M059J (cell line): ENCODE measurements around the gene EBLN2. TPM values are rescaled to one million over a fixed set of nuclear protein-coding genes. Genes with fewer than 3 reads are reported as not detected.
"Not testable (repeated sequence)": the region's sequence is repeated elsewhere in the genome, so short reads cannot be mapped to it uniquely, and the experiment has no call there.

ENCODE experiments used
- DNase-seq: peaks from one replicate; pipeline ENCODE4 v3.0.0-alpha.2; 2012; ENCODE audit warnings: low read depth
- total RNA-seq: library from RNA; depleted of rRNA; stranded (reverse); fragments of >200 nt; shearing (Covaris generic); gene quantifications from 2 replicates; pipeline ENCODE4 v1.2.3, GENCODE V29; 2014

Gene EBLN2
- total RNA-seq, 1 experiment from 2014 or later: 0.54 TPM

- no peak for DNase-seq
These were observed 1.1 kb upstream of the EBLN2 start for GRCh38 chr3:73060302-73060723.

GRCh38 chr3:73066243-73066642 is 4.8 kb downstream of the EBLN2 start:
- DNase-seq: not testable (repeated sequence)

GRCh38 chr3:73068419-73068818 is 7.0 kb downstream of the EBLN2 start:
- no peak for DNase-seq

- DNase-seq: no peak
These were observed 7.7 kb downstream of the EBLN2 start for GRCh38 chr3:73069187-73069586.

- no peak for DNase-seq
These were observed 8.5 kb downstream of the EBLN2 start for GRCh38 chr3:73069775-73070444.

- peak; percentile 1 for DNase-seq
These were observed 9.5 kb downstream of the EBLN2 start for GRCh38 chr3:73070675-73071575.

GRCh38 chr3:73071952-73072351 is 10.5 kb downstream of the EBLN2 start:
- no peak for DNase-seq

GRCh38 chr3:73072634-73073033 is 11.2 kb downstream of the EBLN2 start:
- DNase-seq: peak; percentile 3

GRCh38 chr3:73073091-73073707 is 11.7 kb downstream of the EBLN2 start:
- DNase-seq: peak; percentile 15

- DNase-seq: no peak
These were observed 13.3 kb downstream of the EBLN2 start for GRCh38 chr3:73074781-73075180.

GRCh38 chr3:73080216-73080966 is 18.9 kb downstream of the EBLN2 start:
- no peak for DNase-seq

GRCh38 chr3:73081140-73081539 is 19.7 kb downstream of the EBLN2 start:
- no peak for DNase-seq

GRCh38 chr3:73084170-73084569 is 22.7 kb downstream of the EBLN2 start:
- DNase-seq: no peak

- peak; percentile 16 for DNase-seq
These were observed 24.6 kb downstream of the EBLN2 start for GRCh38 chr3:73086071-73086494.

- peak; percentile 47 for DNase-seq
These were observed 32.7 kb downstream of the EBLN2 start for GRCh38 chr3:73094129-73094528.

- no peak for DNase-seq
These were observed 33.5 kb downstream of the EBLN2 start for GRCh38 chr3:73094951-73095350.

GRCh38 chr3:73096169-73096568 is 34.7 kb downstream of the EBLN2 start:
- DNase-seq: no peak

GRCh38 chr3:73098026-73098425 is 36.6 kb downstream of the EBLN2 start:
- DNase-seq: no peak

GRCh38 chr3:73098873-73099272 is 37.4 kb downstream of the EBLN2 start:
- DNase-seq: no peak

GRCh38 chr3:73100741-73101559 is 39.5 kb downstream of the EBLN2 start:
- DNase-seq: peak; percentile 62

- DNase-seq: no peak
These were observed 40.4 kb downstream of the EBLN2 start for GRCh38 chr3:73101881-73102280.
